Measurements from ENCODE around the gene ABCC10. TPM values are rescaled to one million over a fixed set of nuclear protein-coding genes. Genes with fewer than 3 reads are reported as not detected.
"Not testable (repeated sequence)": the region's sequence is repeated elsewhere in the genome, so short reads cannot be mapped to it uniquely, and the experiment has no call there.

The ABCC10 gene
- total RNA-seq, 4 donors from 2014 or later: 0.59 to 35.5 (median 10.7) TPM

DNA sequence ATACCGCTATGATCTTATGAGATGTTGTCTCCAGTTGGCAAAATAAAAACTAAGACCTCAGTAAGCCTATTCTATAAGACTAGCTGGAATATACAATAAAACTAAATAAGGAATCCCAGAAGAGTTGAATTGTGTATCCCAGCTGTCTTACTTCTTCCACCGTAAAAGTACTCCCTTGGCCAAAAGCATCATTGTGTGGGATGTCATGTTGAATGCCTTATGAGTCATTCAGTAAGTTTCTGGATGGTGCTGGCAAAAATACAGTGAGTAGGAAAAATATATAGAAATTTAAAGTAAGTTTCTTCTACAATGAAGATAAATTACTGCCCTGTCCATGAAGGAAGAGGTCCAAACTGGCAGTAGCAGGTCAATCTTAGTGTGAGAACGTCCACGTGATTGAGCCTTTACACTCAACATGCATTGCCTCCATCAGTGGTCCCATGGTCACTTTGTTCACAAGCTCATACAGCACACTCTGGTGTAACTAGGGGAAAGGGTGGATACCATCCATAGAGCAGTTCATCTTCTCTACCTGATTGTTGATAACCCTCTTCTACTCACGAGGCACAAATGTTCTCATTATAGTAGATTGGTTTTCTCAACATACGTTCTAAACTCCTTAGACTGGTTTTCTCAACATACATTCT is 44.2 kb upstream of the ABCC10 start:
- H3K4me1 ChIP-seq: no peaks in the 10 kb centered on the region
- intact Hi-C loops (cut with DNase I; ENCODE audit: low total_unique reads): no loop called here

DNA sequence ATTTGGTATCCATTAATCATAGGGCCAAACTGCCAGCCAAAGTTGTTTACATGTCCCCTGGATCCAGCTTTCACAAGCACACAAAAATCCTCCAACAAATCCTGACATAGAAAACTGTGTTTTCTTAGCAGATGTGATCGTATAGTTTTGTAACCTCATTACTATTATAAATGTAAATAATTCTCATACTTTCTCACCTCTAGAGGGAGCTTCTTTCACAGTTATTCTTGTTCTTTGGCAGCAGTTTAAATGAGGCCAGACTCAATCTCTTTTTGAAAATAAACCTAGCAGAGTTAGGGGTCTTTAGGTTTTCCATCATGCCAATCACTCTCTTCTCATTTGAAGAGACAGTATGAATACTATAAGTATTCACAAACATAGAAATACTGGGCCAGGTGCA is 40.8 kb upstream of the ABCC10 start:
- no peaks in the 10 kb centered on the region for H3K36me3 ChIP-seq
- no peak overlapping the region for H3K4me3 ChIP-seq
- no peaks in the 10 kb centered on the region for H3K4me1 ChIP-seq
- intact Hi-C loops (cut with DNase I; ENCODE audit: low total_unique reads): no loop called here
- H3K27me3 ChIP-seq: no peaks in the 10 kb centered on the region
- TF ChIP-seq POLR2A (IDR thresholded peaks at IDR 0.05): no peak
- TF ChIP-seq, protein P1, sequence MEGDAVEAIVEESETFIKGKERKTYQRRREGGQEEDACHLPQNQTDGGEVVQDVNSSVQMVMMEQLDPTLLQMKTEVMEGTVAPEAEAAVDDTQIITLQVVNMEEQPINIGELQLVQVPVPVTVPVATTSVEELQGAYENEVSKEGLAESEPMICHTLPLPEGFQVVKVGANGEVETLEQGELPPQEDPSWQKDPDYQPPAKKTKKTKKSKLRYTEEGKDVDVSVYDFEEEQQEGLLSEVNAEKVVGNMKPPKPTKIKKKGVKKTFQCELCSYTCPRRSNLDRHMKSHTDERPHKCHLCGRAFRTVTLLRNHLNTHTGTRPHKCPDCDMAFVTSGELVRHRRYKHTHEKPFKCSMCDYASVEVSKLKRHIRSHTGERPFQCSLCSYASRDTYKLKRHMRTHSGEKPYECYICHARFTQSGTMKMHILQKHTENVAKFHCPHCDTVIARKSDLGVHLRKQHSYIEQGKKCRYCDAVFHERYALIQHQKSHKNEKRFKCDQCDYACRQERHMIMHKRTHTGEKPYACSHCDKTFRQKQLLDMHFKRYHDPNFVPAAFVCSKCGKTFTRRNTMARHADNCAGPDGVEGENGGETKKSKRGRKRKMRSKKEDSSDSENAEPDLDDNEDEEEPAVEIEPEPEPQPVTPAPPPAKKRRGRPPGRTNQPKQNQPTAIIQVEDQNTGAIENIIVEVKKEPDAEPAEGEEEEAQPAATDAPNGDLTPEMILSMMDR (IDR thresholded peaks at IDR 0.05): no peak
- no peaks in the 10 kb centered on the region for H3K9me3 ChIP-seq
- H3K27ac ChIP-seq: no peak overlapping the region
- no peak for DNase-seq

More for the DNA sequence above, 44.2 kb upstream of the ABCC10 start:
- no peaks in the 10 kb centered on the region for H3K36me3 ChIP-seq
- DNase-seq: no peak
- H3K27me3 ChIP-seq: no peaks in the 10 kb centered on the region
- H3K4me3 ChIP-seq: no peak overlapping the region
- no peak for TF ChIP-seq POLR2A (IDR thresholded peaks at IDR 0.05)
- TF ChIP-seq, protein P1 (IDR thresholded peaks at IDR 0.05): no peak
- no peaks in the 10 kb centered on the region for H3K9me3 ChIP-seq
- no peak overlapping the region for H3K27ac ChIP-seq

DNA sequence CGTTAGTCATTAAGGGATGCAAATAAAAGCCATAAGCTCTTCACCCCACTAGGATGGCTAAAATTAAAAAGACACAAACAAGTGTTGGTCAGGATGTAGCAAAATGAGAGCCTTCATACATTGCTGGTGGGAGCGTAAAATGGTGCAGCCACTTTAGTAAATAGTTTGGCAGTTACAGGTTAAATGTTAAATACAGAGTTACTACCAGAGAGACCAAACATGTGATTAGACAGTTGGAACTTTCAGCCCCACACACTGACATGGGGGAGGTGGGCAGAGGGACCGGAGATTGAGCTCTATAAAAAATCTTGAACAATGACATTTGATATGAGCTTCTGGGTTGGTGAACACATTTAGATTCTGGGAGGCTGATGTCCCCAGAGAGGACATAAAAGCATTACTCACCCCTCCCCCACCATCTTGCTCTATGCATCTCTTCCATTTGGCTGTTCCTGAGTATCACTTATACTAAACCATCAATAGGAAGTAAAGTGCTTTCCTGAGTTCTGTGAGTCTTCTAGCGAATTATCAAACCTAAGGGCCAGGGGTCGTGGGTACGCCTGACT is 37.5 kb upstream of the ABCC10 start:
- Histone ChIP-seq H3K4me1 (no peaks in the 10 kb centered on the region), H3K9me3 (no peaks in the 10 kb centered on the region), H3K4me3 (no peak overlapping the region), H3K27me3 (no peaks in the 10 kb centered on the region), H3K27ac (no peak overlapping the region), H3K36me3 (no peaks in the 10 kb centered on the region)
- no peak for DNase-seq
- TF ChIP-seq, protein P1 (IDR thresholded peaks at IDR 0.05): no peak
- no peak for TF ChIP-seq POLR2A (IDR thresholded peaks at IDR 0.05)
- intact Hi-C loops (cut with DNase I; ENCODE audit: low total_unique reads): no loop called here

DNA sequence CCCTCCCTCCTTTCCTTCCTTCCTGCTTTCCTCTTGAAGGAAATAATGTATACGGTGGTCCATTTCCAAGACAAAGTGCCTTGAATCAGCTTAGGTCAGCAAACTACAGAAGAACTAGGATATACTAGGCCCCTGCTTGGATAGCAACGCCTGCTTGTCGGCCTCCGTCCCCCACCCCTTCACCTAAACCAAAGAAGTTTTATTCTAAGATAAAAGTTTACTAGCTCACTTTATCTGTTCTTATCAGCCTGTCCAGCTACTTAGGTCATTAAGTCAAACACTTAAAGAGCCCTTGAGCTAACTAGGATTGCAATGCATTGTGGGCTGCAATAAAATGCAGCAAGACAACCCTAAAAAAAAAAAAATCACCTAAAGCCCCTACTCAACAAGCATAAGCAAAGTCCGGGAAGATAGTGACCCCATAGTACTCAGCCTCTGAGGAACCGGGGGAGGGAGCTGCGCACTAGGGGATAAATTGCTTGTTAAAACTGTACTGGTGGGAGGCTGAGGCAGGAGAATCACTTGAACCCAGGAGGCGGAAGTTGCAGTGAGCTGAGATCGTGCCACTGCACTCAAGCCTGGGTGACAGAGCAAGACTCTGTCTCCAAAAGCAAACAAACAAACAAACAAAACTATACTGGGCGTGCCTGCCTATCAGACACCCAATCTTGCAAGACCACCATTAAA is 36.4 kb upstream of the ABCC10 start:
- H3K9me3 ChIP-seq; intact Hi-C loops (cut with DNase I; ENCODE audit: low total_unique reads); H3K4me3 ChIP-seq; DNase-seq; H3K36me3 ChIP-seq; H3K27ac ChIP-seq; H3K4me1 ChIP-seq; H3K27me3 ChIP-seq: not testable (repeated sequence)

DNA sequence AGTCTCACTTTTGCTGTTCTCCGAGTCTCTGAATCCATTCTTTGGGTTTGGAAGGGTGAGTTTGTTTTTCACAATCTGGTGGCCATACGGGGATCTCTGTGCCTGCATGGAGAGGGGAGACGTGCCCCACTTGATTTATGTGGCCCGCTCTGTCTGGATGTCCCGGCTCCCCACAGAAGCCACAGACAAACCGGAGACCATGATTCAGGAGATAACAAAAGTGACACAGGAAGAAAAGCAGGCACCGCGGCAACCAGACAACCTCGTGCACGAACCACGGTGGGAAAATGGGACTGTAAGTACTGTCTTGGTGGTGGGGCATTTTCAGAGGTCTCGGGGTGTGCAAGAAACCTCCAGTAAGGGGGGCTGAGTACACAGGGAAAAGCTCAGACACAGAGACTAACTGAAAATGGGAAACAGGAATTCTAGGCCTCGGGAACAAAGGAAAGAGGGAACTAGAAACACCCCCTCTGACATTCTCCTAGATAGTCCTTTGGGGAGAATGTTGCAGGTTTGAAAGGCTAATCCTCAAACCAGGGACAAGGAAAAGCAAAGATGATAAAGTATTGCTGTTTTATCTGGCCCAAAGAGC is 35.8 kb upstream of the ABCC10 start:
- Histone ChIP-seq H3K27me3 (no peaks in the 10 kb centered on the region), H3K36me3 (no peaks in the 10 kb centered on the region), H3K9me3 (no peaks in the 10 kb centered on the region), H3K4me3 (no peak overlapping the region), H3K27ac (no peak overlapping the region), H3K4me1 (no peaks in the 10 kb centered on the region)
- intact Hi-C loops (cut with DNase I; ENCODE audit: low total_unique reads): no loop called here
- DNase-seq: no peak
- TF ChIP-seq POLR2A (IDR thresholded peaks at IDR 0.05): no peak
- TF ChIP-seq, protein P1 (IDR thresholded peaks at IDR 0.05): no peak

DNA sequence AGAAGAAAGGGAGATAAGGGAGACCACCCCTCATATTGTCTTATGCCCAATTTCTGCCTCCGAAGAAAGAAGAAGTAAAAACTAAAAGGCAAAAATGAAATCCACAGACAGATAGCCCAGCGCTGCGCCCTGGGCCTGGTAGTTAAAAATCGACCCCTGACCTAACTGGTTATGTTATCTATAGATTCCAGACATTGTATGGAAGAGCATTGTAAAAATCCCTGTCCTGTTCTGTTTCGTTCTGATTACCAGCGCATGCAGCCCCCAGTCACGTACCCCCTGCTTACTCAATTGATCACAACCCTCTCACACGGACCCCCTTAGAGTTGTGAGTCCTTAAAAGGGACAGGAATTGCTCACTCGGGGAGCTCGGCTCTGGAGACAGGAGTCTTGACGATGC is 34.2 kb upstream of the ABCC10 start:
- intact Hi-C loops (cut with DNase I; ENCODE audit: low total_unique reads); DNase-seq; H3K4me3 ChIP-seq: not testable (repeated sequence)

More for the DNA sequence above, 34.2 kb upstream of the ABCC10 start:
- not testable (repeated sequence) for H3K36me3 ChIP-seq, H3K9me3 ChIP-seq, H3K27me3 ChIP-seq, H3K27ac ChIP-seq, H3K4me1 ChIP-seq
